Fibroblast of pulmonary artery (primary cell): ENCODE results near the gene FOXN3.

Source experiments
- DNase-seq: peaks from one replicate; pipeline ENCODE4 v3.0.0-alpha.2; 2010; ENCODE audit warnings: low read depth
- H3K4me3 ChIP-seq: replicated peaks from 2 replicates; pipeline ENCODE4 v1.5.1; 2011; ENCODE audit warnings: low read depth, mild to moderate bottlenecking, control low read depth, low read length, moderate library complexity
- TF ChIP-seq, protein P1 (sequence below): IDR thresholded peaks from 2 replicates; pipeline ENCODE4 v1.5.1; 2011; ENCODE audit warnings: mild to moderate bottlenecking, control low read depth, low read length, inconsistent platforms; ENCODE audit errors: missing control alignments

Gene FOXN3

DNA sequence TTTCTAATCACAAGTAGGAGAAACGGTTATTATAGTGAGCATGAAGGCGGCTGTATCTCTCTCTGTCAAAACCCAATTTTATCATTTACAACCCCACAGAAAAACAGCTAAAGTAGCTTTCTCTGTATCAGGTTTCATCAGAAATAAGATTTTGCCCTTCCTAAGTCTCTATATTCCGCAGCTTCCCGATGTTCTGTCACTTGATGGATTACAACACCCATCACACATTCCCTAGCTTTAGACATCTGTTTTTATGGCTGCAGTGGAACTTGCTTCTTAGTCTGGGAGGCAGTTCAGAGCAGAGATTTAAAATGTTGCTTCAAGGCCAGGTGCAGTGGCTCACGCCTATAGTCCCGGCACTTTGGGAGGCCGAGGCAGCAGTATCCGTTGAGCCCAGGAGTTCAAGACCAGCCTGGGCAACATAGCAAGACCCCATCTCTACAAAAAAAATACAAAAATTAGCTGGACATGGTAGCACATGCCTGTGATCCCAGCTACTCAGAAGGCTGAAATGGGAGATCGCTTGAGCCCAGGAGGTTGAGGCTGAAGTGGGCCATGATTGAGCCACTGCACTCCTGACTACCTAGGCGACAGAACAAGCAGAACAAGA, 27.6 kb upstream of the FOXN3 start:
- no peak overlapping the region for H3K4me3 ChIP-seq
- TF ChIP-seq, protein P1, sequence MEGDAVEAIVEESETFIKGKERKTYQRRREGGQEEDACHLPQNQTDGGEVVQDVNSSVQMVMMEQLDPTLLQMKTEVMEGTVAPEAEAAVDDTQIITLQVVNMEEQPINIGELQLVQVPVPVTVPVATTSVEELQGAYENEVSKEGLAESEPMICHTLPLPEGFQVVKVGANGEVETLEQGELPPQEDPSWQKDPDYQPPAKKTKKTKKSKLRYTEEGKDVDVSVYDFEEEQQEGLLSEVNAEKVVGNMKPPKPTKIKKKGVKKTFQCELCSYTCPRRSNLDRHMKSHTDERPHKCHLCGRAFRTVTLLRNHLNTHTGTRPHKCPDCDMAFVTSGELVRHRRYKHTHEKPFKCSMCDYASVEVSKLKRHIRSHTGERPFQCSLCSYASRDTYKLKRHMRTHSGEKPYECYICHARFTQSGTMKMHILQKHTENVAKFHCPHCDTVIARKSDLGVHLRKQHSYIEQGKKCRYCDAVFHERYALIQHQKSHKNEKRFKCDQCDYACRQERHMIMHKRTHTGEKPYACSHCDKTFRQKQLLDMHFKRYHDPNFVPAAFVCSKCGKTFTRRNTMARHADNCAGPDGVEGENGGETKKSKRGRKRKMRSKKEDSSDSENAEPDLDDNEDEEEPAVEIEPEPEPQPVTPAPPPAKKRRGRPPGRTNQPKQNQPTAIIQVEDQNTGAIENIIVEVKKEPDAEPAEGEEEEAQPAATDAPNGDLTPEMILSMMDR, result no peak
- peak; percentile 38 for DNase-seq

- DNase-seq, result no peak
- TF ChIP-seq, protein P1, result no peak
- no peak overlapping the region for H3K4me3 ChIP-seq
Measured at GRCh38 chr14:89444044-89444443, 27.0 kb upstream of the FOXN3 start.

DNA sequence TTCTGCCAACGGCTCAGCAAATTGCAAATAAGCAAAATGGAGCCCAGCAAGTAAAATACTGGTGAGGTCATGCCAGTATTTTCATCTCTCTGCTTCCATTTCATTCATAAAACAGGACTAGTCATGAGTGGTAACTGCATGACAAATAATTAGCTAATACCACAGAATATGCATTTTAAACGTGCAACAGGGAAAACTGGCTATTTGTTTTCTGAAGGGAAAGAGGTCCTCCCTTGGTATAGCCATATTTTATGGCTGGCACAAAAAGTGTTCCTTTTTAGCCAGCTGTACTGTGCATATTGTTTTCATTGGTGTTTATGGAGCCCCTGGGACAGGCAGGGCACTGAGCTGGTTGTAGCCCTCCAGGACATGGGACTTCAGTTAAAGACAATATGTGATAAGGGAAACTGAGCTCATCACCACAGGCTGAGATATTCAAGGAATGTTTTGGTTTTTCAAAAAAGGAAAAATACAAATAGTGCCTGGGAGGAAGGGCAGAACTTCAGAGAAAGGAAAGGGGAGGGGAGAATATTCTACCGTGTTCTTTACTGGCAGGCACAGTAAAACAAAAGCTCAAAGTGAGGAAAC, 26.1 kb upstream of the FOXN3 start:
- peak; percentile 31 for DNase-seq
- TF ChIP-seq, protein P1, result no peak
- no peak overlapping the region for H3K4me3 ChIP-seq

DNA sequence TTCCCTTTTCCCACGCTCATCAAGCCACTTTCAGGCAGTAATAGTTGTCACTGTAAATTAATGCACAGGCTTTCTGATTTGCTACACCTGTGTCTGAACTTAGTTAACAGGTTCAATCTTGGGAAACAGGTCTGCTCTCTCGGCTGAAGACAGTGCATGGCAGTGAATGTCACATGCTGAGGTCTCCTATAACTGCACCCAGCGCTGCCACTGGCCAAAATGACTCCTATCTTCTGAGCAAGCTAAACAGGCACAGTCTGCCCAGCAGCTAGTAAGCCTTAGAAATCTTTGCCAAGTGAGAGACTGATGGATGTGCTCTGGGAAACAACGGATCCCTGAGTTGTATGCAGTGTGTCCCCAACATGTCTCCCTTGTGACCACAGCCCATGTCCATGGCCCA, 25.2 kb upstream of the FOXN3 start:
- no peak overlapping the region for H3K4me3 ChIP-seq
- no peak for DNase-seq
- TF ChIP-seq, protein P1, result no peak

DNA sequence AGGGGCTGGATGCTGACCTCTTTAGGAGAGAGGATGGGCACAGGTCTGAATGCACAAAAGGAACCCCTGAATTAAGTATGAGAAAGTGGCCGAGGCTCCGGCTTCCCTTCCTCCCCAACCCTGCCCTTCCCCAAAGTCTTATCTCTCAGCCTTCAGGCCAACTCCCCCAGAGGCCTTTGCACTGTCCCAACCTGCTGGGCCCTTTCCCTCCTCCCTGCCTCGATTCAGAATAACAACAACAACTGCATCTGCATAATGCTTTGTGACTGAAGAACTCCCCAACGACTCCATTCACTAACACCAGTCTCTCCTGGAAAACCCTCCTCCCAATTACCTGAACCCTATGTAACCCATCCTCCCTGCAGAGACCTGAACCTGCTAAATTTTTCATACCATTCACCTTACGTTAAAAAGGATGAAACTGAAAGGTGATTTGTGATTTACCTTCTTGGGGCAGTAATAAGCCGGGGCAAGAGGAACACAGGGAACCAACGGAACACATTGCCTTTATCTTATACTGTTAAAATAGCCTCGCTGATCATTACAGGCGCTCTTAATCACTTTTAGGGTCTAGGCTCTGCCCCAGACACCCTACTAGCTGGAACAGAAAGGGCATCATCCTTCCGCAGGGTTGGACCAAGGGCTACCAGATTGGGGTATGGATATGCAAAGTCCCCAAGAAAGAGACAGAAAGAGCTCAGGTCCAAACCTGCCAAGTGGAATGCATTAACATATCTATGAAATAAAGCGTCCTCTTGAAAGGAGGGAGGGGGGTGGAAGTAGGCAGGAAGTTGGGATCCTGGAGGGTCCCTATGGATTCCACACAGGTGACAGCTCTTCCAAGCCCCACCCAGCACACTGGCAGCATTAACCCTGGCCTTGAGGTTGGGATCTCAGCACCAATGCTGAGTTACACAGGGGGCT, 24.2 kb upstream of the FOXN3 start:
- H3K4me3 ChIP-seq, result no peak overlapping the region
- TF ChIP-seq, protein P1, result no peak
- no peak for DNase-seq

DNA sequence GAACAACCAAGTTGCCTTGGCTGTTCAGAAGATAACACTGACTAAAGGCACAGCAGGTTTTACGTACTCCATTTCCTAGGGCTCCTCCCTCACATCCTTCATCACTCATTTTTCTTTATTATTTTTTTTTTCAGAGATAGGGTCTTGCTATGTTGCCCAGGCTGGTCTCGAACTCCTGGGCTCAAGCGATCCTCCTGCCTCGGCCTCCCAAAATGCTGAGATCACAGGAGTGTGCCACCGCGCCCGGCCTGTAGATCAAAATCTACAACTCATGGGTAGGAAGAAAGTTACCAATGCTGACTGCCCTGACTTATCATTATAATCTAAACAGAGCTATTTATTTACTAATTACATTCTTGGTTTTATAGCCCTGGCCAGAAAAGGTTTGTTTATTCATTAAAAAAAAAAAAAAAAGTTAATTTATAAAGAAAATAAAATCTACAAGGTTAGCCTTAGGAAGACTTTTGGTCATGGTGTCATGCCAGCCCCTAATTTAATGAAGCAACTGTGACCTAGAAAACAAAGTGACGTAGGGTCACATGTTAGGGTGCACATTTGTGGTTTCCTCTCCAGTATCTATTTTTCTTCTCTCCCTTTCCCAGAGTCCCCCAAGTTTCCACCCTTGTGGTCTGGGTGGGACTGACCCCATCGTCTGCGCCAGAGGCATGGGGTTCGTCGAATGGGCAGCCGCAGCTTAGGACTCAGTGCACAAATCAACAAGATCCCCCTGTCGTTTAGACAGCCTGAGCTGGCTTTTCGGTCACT, 19.0 kb upstream of the FOXN3 start:
- TF ChIP-seq, protein P1, result no peak
- H3K4me3 ChIP-seq, result no peak overlapping the region
- DNase-seq, result no peak
